IPS DF 4.7 (cell line): ENCODE results near the gene NUDCD3.
A peak's percentile ranks its signal among the peaks of the same experiment; 100 is the strongest.

Experiments used
- DNase-seq: peaks from one replicate; pipeline ENCODE4 v3.0.0-alpha.2; 2013; ENCODE audit warnings: low spot score; ENCODE audit errors: extremely low read depth

NUDCD3 gene

DNA sequence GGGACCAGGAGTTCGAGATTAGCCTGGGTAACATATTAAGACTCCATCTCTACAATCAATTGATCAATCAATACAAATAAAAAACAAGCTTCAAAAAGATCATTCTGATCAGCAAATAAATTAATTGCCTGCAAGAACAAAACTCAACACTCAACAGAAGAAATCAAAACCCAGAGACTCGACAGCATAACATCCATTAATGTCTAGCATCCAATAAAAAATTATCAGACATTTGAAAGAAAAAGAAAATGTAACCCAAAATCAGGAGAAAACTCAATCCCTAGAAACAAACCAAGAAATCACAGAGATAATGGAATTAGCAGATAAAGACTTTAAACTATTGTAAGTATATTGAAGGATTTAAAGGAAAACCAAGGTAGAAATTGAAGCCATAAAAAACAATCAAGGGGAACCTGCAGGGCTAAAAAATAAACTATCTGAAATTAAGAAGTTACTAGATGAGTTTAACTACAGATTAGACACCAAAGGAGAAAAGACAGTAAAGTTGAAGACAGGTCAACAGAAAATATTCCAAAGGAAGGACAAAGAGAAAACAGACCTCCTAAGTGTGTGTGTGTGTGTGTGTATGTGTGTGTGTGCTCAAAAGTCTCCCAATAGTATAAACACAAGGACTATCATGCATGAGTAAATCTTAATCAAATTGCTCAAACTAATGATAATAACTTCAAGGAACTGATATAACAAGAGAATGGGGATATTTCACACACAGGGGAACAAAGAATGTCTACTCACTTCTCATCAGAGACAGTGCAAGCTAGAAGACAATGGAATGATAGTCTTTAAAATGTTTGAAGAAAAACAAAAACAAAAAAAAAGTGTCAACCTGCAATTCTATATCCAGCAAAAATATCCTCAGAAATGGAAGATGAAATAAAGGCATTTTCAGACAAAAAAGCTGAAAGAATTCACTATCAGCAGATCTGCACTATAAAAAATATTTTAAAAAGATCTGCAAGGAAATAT, 7.7 kb downstream of the NUDCD3 start:
- no peak for DNase-seq

DNA sequence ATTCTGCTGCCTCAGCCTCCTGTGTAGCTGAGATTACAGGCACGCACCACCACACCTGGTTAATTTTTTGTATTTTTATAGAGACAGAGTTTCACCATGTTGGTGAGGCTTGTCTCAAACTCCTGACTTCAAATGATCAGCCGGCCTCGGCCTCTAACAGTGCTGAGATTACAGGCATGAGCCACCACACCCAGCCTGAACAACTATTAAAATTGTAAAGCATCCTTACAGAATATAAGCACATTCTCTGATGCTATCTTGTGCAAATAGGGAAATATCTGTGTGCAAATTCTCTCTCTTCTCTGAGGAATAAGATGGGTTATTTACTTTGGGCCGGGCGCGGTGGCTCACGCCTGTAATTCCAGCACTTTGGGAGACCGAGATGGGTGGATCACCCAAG, 12.5 kb downstream of the NUDCD3 start:
- no peak for DNase-seq

DNA sequence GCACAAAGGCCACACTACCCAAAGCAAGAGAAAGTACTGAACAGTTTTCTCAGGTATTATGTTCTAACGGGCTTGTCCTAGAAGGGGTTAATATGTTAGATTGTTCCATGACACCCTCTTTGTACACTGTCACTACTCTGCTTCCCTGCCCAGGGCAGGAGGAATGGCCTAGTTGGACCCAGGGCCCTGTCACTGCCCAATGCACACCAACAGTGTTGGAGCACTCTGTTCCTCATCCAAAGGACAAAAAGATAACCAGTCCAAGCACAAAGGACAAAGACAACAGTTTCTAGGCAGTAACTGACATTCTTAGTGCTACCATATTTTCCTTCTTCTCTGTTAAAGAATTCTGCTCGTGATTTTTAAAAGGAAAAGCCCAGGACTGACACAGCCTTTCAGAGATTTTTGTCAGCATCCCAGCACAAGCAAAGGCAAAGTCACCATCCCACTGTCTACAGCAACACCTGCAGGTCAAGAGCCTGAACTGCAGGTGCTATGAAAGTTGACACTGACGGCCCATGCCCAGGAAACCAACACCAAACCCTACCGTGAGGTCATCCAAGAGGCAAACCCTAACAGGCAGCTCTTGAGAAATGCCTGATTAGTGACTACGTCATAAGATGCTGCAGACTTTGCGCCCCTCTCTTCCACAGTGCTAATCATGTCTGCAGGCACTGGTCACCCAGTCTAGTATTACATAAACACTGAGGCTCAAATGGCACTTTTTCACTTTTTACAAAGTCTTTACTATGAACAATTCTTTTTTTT, 13.2 kb downstream of the NUDCD3 start:
- DNase-seq = peak; percentile 66

DNA sequence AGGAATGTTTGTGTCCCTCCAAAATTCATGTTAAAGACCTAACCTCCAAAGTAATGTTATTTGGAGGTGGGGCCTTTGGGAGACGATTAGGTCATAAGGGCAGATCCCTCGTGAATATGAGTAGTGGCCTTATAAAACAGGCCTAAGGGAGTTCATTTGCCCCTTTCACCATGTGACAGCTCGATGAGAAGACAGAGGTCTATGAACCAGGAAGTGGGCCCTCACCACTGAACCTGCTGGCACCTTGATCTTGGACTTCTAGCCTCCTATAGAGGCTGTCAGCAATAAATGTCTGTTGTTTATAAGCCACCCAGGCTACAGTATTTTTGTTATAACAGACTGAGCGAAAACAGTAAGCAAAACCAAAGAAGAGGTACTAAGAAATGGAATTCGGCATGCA, 14.1 kb downstream of the NUDCD3 start:
- no peak for DNase-seq

DNA sequence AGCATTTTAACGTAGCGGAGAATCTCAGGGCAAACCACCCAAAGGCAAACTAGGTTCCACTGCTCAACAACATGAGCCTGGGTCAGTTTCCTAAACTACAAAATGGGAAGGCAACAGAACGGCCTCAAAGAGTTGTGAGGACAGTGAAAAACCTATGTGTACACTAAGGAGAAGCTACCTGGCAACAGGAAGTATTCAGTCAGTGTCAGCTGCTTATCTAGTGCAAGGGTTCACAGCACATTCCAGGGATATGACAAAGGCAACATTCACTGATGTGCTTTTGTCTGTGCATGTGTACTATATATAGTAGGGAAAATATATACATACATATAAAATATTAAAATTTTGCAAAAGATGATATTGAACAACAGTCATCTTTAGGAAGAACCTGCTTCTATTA, 17.2 kb downstream of the NUDCD3 start:
- DNase-seq = no peak

DNA sequence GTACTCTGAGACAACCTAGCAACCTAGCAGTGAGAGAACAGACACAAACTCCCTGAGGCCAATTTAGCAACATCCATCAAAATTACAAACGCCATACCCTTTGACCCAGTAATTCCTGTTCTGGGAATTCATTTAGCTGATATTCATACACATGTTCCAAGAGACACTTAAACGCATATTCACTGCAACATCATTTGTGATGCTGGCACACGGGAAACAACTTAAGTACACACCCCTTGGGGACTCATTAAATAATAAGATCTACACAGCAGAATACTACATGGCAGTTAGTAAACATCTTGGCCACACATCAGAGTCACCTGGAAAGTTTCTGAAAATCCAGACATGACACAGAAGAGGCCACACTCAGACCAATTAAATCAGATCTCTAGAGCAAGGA, 17.6 kb downstream of the NUDCD3 start:
- DNase-seq = no peak

DNA sequence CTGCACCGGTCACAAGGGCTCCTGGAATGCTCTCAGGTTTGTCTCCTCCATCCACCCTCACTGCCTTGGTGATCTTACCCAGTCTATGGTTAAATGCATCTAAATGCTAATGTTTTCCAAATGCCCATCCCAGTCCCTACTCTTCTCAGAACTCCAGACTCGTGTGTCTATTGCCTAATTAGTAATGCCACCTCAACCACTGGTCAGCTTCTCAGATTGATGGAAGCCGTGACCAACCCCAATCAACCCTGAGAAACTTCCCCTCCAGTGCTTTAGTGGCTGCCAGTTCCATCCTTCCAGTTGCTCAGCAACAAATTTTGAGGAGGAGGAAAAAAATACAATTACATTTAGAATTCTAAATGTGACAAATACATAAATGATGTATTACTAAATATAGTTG, 18.6 kb downstream of the NUDCD3 start:
- DNase-seq = no peak

DNA sequence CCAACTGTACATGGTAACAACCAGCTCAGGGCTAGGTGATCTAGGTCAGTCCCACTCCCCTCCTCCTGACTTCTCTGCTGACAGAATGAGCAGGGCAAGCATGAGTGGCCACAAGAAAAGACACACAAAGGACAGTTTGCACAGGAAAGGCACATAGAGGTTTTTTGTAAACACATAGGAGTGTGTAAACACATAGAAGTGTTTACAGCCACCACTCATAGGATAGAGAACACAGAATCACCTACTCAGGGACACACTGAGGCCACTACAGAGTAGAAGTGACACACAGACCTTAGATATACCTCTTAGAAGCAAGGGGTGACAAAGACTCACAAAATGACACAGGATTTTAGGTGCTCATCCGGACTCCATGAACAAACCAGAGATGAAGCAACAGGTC, 19.0 kb downstream of the NUDCD3 start:
- DNase-seq = no peak

DNA sequence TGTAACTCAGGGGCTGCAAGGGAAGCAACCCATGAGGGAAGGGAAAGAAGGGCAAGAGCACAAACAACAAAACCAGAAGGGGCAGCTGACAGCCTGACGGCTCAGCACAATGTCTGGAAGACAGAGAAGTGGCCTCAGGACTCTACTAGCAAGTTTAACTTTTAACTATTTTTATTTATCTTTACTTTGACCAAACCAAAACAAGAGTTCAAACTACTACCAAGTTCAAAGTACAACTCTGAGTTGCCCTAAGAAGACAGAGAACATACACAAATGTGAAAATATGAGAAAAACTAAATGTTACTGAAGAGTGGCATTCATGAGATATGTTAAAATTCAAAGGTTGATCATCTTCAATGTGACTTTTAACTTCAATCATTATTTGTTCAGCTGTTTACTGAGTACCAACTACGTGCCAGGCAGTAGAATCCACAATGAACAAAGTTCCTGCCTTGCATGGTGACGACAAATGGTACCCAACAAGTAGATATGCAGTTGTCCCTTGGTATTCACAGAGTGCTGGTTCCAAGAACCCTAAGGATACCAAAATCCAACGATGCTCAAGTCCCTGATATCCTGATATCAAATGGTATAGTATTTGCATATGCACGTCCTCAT, 19.7 kb downstream of the NUDCD3 start:
- no peak for DNase-seq

DNA sequence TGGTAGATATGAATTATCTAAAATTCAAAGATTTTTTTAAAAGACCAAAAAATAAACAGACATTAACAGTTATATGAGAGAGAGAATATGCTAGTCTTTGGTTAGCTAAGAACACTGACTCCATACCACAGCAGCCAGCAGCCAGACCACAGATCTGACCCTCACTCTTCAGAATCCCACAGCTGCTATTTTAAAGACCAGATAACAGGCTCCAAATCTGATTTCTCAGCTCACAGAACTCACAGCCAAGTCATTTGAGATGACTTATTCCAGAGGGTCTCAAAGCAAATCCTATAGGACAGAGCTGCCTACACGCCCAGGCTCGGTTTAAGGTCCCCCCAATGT, 20.4 kb downstream of the NUDCD3 start:
- DNase-seq = no peak

DNA sequence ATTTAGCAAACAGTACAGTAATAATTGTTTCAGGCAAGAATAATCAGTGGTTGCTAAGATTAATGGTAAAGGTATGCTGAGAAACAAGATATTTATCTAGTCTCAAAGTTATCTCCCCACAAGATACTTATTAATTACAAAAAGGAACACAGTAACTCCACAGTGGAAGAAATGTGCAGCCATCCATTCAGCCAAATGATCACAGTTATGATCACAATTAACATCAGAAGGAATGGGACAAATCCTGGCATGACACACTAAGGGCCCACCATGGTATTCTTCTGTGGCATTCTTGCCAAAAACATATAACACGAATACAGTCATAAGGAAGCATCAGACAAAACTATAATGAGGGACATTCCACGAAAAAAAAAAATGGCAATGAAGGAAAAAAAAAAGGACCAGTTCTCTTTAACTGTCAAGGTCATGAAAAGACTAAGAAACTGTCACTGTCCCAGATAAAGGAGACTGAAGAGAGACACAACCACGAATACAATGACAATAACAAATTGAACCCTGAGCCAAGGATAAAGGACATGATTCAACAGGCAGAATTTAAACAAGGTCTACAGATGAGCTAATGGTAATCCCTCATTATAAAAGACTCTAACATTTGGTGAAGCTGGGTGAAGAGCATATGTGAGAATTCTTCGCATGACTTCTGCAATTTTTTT, 20.9 kb downstream of the NUDCD3 start:
- no peak for DNase-seq

DNA sequence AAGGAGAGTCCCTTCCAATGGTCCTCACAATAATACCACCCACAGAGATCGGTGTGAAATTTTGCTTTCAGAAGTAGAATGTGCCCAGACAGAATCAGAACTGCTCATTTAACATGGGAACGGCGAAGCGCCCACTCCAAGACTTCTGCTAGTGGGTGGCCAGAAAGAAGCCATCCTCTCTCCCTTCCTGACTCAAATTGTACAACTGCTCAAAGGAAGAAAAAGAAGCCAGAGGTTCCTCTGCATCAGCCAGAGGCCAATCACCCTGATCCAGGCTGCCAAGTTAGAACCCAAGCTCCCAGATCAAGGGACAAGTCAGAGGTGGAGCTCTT, 23.3 kb downstream of the NUDCD3 start:
- DNase-seq = no peak

DNA sequence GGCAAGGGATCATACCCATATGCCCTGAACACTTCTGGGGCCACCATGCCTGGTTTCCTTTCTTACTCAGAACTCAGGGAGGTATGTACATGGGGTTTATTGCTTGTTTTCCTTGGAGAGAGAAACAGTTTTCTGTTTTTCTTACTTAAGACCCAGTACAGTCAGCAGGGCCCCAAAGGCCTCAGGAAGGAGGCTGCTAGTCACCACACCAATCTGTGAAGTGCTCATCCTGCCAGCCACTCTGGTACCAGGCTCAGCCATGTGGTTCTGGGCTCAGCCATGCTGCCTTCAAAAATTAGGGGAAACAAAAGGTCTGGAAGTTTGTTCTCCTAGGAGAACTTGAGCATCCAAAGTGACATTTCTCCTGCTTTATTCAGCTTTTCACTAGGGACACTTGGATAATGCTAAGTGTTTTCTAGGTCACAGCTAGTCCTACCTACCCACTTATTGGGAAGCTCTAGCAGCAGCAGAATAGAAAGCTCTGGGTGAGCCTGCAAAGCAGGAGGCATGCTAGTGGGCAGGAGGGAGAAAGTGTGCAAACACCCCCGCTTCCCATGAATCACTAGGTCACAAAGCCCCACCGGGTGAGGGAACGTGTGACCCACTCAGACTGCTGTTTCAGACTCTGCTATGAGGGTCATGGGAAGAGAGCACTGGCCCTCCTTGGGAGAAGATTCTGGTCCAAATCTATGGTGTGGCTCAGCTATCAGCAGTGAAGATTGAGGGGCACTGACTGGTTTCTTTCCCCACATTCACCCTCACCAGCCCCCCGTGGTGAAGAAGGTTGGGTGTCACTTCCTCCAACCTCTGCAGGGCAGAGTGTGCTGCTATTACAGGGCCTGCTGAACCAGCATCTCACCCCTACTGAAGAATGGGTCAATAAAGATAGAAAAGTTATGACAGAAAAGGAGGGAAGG, 23.9 kb downstream of the NUDCD3 start:
- no peak for DNase-seq

DNA sequence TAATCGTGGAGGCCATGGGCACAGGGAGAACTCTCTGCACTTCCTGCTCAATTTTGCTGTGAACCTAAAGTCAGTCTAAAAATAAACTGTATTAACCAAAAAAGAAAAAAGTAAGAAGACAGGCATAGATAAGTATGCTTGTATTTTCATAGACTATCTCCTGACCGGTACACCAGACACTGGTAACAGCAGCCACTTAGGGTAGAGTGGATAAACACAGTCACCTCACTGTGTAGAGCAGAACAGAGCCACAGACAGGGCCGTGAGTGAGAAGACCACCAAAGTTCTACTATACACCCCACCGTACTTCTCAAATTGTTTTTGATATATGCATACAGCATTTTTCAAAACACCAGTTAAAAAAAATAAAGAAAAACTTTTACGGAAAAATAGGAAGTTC, 25.0 kb downstream of the NUDCD3 start:
- no peak for DNase-seq

DNA sequence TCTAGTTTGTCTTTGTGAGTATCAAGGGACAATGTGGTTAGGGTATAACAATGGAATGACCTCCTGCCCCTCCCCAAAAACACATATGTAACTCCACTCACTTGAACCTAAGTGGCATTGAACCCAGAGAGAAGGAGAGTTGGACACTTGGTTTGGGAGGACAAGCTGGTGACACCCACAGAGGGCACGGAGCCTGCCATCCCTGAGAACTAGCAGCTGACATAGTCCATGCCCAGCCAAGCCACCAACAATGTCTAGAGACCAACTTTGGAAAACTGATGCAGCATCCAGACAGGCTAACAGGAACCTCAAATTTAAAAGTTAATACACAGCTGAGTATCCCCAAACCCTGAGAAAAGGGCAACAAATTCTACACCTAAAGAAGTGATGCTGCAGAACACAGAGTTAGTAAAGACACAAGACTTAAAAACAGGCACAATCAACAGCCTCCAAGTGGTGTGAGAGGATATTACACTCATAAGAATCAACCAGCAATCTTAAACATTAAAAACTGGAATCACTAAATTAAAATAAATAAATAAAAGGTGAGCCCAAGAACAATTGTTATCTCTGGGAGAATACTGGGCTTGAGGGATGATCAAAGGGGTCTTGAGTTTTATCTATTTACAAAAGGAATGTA, 27.2 kb downstream of the NUDCD3 start:
- no peak for DNase-seq

DNA sequence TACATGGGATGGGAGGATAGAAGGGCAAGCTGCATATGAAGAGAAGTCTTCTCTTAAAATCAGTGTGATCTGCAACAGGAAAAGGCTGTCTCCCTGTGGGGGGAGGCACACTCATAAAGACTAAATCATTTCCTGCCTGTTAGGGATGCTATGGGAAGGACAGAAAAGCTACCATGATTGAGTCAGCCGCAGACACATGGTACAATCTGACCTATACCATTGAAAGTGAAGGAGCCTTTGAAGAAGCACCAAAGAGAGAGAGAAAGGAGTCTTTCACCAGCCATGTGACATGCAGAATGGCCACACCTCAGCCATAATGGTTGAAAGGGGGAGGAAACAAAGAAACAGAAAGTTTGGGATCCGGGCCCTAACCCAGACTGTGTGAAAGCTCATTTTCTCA, 29.1 kb downstream of the NUDCD3 start:
- DNase-seq = no peak

DNA sequence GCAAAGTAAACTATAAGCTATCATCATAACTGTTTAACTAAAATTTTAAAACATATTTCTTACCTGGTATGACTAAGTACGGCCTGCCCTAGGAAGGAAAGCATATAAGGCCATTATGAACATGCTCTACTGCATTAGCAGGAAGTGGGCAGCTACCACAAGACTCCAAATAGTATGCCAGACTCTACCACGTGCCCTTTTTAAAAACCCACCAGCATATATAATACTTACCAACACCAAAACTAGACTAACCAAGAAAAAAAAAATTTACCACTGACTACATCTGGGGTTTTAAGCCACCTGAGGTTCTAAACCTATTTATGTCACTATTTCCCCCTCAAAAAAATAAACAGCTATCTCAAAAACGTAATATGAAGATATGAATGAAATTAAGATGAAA, 30.1 kb downstream of the NUDCD3 start:
- DNase-seq = no peak

DNA sequence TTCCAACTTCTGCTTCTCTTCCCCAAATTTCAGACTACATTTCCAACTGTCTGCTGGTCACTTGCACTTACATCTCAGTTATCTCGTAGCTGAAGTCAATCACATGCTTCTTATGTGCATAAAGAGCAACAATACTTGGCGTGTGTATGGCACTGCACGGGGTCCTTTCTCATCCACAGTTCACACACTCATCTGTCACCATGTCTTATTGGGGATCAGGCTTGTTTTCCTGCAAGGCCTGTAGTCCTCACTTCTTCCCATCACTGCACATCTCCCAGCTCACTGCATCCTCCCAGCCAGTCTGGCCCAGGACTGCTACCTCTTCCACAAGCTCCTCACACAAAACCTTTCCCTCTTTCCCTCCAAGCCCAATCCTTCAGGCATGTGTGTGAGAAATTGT, 35.3 kb downstream of the NUDCD3 start:
- no peak for DNase-seq

DNA sequence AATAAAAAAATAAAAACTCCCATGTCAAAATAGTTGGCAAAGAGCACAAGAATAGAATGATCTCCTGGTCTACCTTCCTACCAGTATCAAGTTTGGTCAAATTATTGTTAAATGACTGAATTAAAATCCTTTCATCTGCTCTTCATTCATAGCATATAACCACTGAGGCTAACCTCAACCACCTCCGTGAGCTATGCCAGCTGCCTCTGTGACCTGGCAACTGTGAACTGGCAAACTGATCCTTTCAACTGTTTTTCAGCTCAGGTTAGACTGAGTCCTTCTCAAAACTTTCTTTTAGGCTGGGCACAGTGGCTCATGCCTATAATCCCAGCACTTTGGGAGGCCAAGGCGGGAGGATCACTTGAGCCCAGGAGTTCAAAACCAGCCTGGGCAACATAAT, 36.1 kb downstream of the NUDCD3 start:
- DNase-seq = no peak

DNA sequence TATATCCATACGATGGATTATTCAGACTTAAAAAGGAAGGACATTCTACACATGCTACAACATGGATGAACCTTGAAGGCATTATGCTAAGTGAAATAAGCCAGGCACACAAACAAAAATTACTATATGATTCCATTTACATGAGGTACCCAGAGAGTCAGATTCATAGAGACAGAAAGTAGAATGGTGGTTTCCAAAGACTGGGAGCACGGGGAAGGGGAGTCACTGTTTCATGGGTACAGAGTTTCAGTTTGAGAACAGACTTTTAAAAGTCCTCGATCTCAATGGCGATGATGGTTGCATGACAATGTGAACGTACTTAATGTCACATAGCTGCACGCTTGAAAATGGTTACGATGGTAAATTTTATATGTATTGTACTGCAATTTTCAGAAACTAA, 39.3 kb downstream of the NUDCD3 start:
- DNase-seq = no peak
